GM18507 (cell line): ENCODE measurements around the gene CPVL.

Experiments
- DNase-seq: peaks from one replicate; pipeline ENCODE4 v3.0.0; 2011; ENCODE audit warnings: low read depth; ENCODE audit not compliant: insufficient read length; ENCODE audit errors: extremely low spot score
- FAIRE-seq: peaks from 2 replicates; lab custom pipeline; 2011; peaks lifted over from hg19 to GRCh38; lab: Jason Lieb, UNC

Gene CPVL

GRCh38 chr7:28989211-28989980 lies 156.9 kb downstream of the CPVL start:
- DNase-seq (no peak), FAIRE-seq (no peak)

GRCh38 chr7:28988810-28989209 lies 157.5 kb downstream of the CPVL start:
- FAIRE-seq = no peak
- DNase-seq = no peak

- FAIRE-seq = no peak
- no peak for DNase-seq
Measured at GRCh38 chr7:28988091-28988490, 158.2 kb downstream of the CPVL start.

- FAIRE-seq (no peak), DNase-seq (no peak)
Measured at GRCh38 chr7:28986765-28987110, 159.6 kb downstream of the CPVL start.

GRCh38 chr7:28986028-28986764 lies 160.1 kb downstream of the CPVL start:
- DNase-seq = no peak
- no peak for FAIRE-seq

GRCh38 chr7:28984631-28985030 lies 161.7 kb downstream of the CPVL start:
- FAIRE-seq (no peak), DNase-seq (no peak)

- no peak for FAIRE-seq
- no peak for DNase-seq
Measured at GRCh38 chr7:28984217-28984616, 162.1 kb downstream of the CPVL start.

- FAIRE-seq = no peak
- DNase-seq = no peak
Measured at GRCh38 chr7:28983396-28984190, 162.7 kb downstream of the CPVL start.

- DNase-seq = no peak
- FAIRE-seq = no peak
Measured at GRCh38 chr7:28981161-28981465, 165.2 kb downstream of the CPVL start.

GRCh38 chr7:28980451-28981160 lies 165.7 kb downstream of the CPVL start:
- FAIRE-seq = no peak
- DNase-seq = no peak

- no peak for DNase-seq
- FAIRE-seq = no peak
Measured at GRCh38 chr7:28979776-28980175, 166.6 kb downstream of the CPVL start.

- FAIRE-seq = no peak
- no peak for DNase-seq
Measured at GRCh38 chr7:28977881-28978280, 168.5 kb downstream of the CPVL start.

- DNase-seq (no peak), FAIRE-seq (no peak)
Measured at GRCh38 chr7:28976022-28976421, 170.3 kb downstream of the CPVL start.

GRCh38 chr7:28973591-28973990 lies 172.7 kb downstream of the CPVL start:
- no peak for DNase-seq
- no peak for FAIRE-seq

- FAIRE-seq (no peak), DNase-seq (no peak)
Measured at GRCh38 chr7:28964056-28964455, 182.3 kb downstream of the CPVL start.

- FAIRE-seq = no peak
- DNase-seq = no peak
Measured at GRCh38 chr7:28961972-28962371, 184.4 kb downstream of the CPVL start.

GRCh38 chr7:28960071-28960840 lies 186.1 kb downstream of the CPVL start:
- DNase-seq (no peak), FAIRE-seq (no peak)

GRCh38 chr7:28958980-28959347 lies 187.4 kb downstream of the CPVL start:
- no peak for FAIRE-seq
- DNase-seq = no peak

GRCh38 chr7:28958235-28958979 lies 187.9 kb downstream of the CPVL start, which contains the start of gene TRIL:
Gene TRIL (minus strand): TSS chr7:28958330. CDS start chr7:28958046, 284 bp downstream.
- DNase-seq (no peak), FAIRE-seq (no peak)
